Muscle of leg (tissue), 16 donors: Measurements from ENCODE around the gene LRP1B. TPM values are rescaled to one million over a fixed set of nuclear protein-coding genes. Genes with fewer than 3 reads are reported as not detected.

Experiments used
- DNase-seq: peaks from one replicate; pipeline ENCODE4 v3.0.0; 2013
- H3K27ac ChIP-seq: one replicate; pipeline ENCODE4 v1.5.1; 2013; ENCODE audit warnings: mild to moderate bottlenecking, low read length, control low read depth
- H3K27me3 ChIP-seq: one replicate; pipeline ENCODE4 v1.6.1; 2013; ENCODE audit warnings: low read length; ENCODE audit not compliant: control insufficient read depth, insufficient read depth
- H3K36me3 ChIP-seq: one replicate; pipeline ENCODE4 v1.6.1; 2013; ENCODE audit warnings: low read length; ENCODE audit not compliant: control insufficient read depth, insufficient read depth
- H3K4me1 ChIP-seq: one replicate; pipeline ENCODE4 v1.6.1; 2013; ENCODE audit warnings: low read length; ENCODE audit not compliant: control insufficient read depth, insufficient read depth
- H3K4me3 ChIP-seq: one replicate; pipeline ENCODE4 v1.5.1; 2013; ENCODE audit warnings: low read length, control low read depth
- H3K9me3 ChIP-seq: replicated peaks from 2 replicates; pipeline ENCODE4 v1.6.1; 2013; ENCODE audit warnings: low read depth, low read length; ENCODE audit not compliant: control insufficient read depth
- WGBS: methylation state at CpG from one replicate; pipeline ENCODE4 v1.1.5; 2013; ENCODE audit warnings: missing lambda C conversion rate; ENCODE audit not compliant: insufficient coverage; 5-methylcytosine and 5-hydroxymethylcytosine counted together
- long read RNA-seq, 11 donors: transcript quantifications; one replicate each; lab custom pipeline, GENCODE V29; 2026
- polyA plus RNA-seq, 8 donors: library from polyadenylated mRNA; unstranded; fragments of 120-200 nt; gene quantifications; one replicate each; pipeline versions ENCODE4 v1.2.1 to v1.2.3, GENCODE V29; 2013; ENCODE audit warnings: inconsistent platforms in 1 of 8, low replicate concordance in 1 of 8; ENCODE audit not compliant: insufficient read length in 8 of 8, insufficient read depth in 1 of 8
- total RNA-seq: library from RNA; stranded (reverse); fragments of 120-200 nt; gene quantifications from one replicate; pipeline ENCODE4 v1.2.4, GENCODE V29; 2013

The LRP1B gene
- total RNA-seq (0.84 TPM), polyA plus RNA-seq (1 to 10 TPM; 1.2 to 2.3 (median 1.6) TPM)
- long read RNA-seq, donor 1 = 0 reads
- long read RNA-seq, donor 2 = 0 reads
- long read RNA-seq, donor 3 = 0 reads
- long read RNA-seq, donor 4 = 0 reads
- long read RNA-seq, donor 5 = 0 reads
- long read RNA-seq, donor 6 = 0 reads
- long read RNA-seq, donor 7 = 0 reads
- long read RNA-seq, donor 8 = 0 reads
- long read RNA-seq, donor 9 = 0 reads
- long read RNA-seq, donor 10 = 0 reads
- long read RNA-seq, donor 11 = 0 reads

- WGBS = 0% methylated on average over 9 of the region's 21 CpGs
- H3K27ac ChIP-seq = no peak within 1 kb of the TSS
- H3K27me3 ChIP-seq = peaks cover 22% of the 10 kb centered on the region
- no peaks in the 10 kb centered on the region for H3K9me3 ChIP-seq
- DNase-seq = peak; percentile 54
- H3K36me3 ChIP-seq = no peaks in the 10 kb centered on the region
- peak within 1 kb of the TSS; percentile 47 for H3K4me3 ChIP-seq
- peaks cover 5% of the 10 kb centered on the region for H3K4me1 ChIP-seq
These were observed at the start of gene LRP1B for GRCh38 chr2:142131010-142131669. TSS of gene LRP1B (minus strand) at chr2:142131016. CDS start at chr2:142130729, 287 bp downstream.

- Histone ChIP-seq H3K9me3 (no peaks in the 10 kb centered on the region), H3K4me3 (no peak overlapping the region), H3K27me3 (no peaks in the 10 kb centered on the region), H3K36me3 (no peaks in the 10 kb centered on the region), H3K4me1 (no peaks in the 10 kb centered on the region), H3K27ac (no peak overlapping the region)
- WGBS = 100% methylated on average over 1 of the region's 1 CpG
- DNase-seq = no peak
These were observed 48.9 kb upstream of the LRP1B start for GRCh38 chr2:142179686-142180085.

GRCh38 chr2:142178604-142179003 lies 47.8 kb upstream of the LRP1B start:
- Histone ChIP-seq H3K36me3 (no peaks in the 10 kb centered on the region), H3K4me1 (no peaks in the 10 kb centered on the region), H3K9me3 (no peaks in the 10 kb centered on the region), H3K27me3 (no peaks in the 10 kb centered on the region), H3K27ac (no peak overlapping the region), H3K4me3 (no peak overlapping the region)
- no peak for DNase-seq
- no CpG with 5 or more reads among the region's 1 CpG for WGBS

- H3K27ac ChIP-seq = no peak overlapping the region
- no peaks in the 10 kb centered on the region for H3K36me3 ChIP-seq
- H3K9me3 ChIP-seq = no peaks in the 10 kb centered on the region
- H3K27me3 ChIP-seq = no peaks in the 10 kb centered on the region
- DNase-seq = no peak
- WGBS = no CpG with 5 or more reads among the region's 1 CpG
- no peak overlapping the region for H3K4me3 ChIP-seq
- H3K4me1 ChIP-seq = no peaks in the 10 kb centered on the region
These were observed 46.1 kb upstream of the LRP1B start for GRCh38 chr2:142176941-142177340.

- Histone ChIP-seq H3K4me1 (no peaks in the 10 kb centered on the region), H3K4me3 (no peak overlapping the region), H3K27ac (no peak overlapping the region), H3K36me3 (no peaks in the 10 kb centered on the region), H3K27me3 (no peaks in the 10 kb centered on the region), H3K9me3 (no peaks in the 10 kb centered on the region)
- 18% methylated on average over 1 of the region's 1 CpG for WGBS
- DNase-seq = no peak
These were observed 45.1 kb upstream of the LRP1B start for GRCh38 chr2:142175813-142176338.

GRCh38 chr2:142174176-142174575 lies 43.4 kb upstream of the LRP1B start:
- H3K36me3 ChIP-seq = no peaks in the 10 kb centered on the region
- no CpG with 5 or more reads among the region's 1 CpG for WGBS
- no peaks in the 10 kb centered on the region for H3K4me1 ChIP-seq
- H3K27ac ChIP-seq = no peak overlapping the region
- H3K27me3 ChIP-seq = no peaks in the 10 kb centered on the region
- H3K9me3 ChIP-seq = no peaks in the 10 kb centered on the region
- H3K4me3 ChIP-seq = no peak overlapping the region
- DNase-seq = no peak

- Histone ChIP-seq H3K4me3 (no peak overlapping the region), H3K9me3 (no peaks in the 10 kb centered on the region)
- no CpG with 5 or more reads among the region's 2 CpGs for WGBS
These were observed 40.0 kb upstream of the LRP1B start for GRCh38 chr2:142170847-142171246.

GRCh38 chr2:142165790-142166189 lies 35.0 kb upstream of the LRP1B start:
- H3K36me3 ChIP-seq = no peaks in the 10 kb centered on the region
- H3K4me1 ChIP-seq = no peaks in the 10 kb centered on the region
- H3K9me3 ChIP-seq = no peaks in the 10 kb centered on the region
- peak; percentile 3 for DNase-seq
- H3K27me3 ChIP-seq = no peaks in the 10 kb centered on the region
- no peak overlapping the region for H3K4me3 ChIP-seq
- H3K27ac ChIP-seq = no peak overlapping the region
- 36% methylated on average over 3 of the region's 3 CpGs for WGBS

More at GRCh38 chr2:142170847-142171246, 40.0 kb upstream of the LRP1B start:
- no peaks in the 10 kb centered on the region for H3K27me3 ChIP-seq
- H3K36me3 ChIP-seq = no peaks in the 10 kb centered on the region
- H3K4me1 ChIP-seq = no peaks in the 10 kb centered on the region
- no peak for DNase-seq
- H3K27ac ChIP-seq = no peak overlapping the region

- Histone ChIP-seq H3K27ac (no peak overlapping the region), H3K4me3 (no peak overlapping the region), H3K4me1 (no peaks in the 10 kb centered on the region), H3K9me3 (no peaks in the 10 kb centered on the region), H3K27me3 (no peaks in the 10 kb centered on the region), H3K36me3 (no peaks in the 10 kb centered on the region)
- no peak for DNase-seq
- WGBS = no CpG with 5 or more reads among the region's 1 CpG
These were observed 22.8 kb upstream of the LRP1B start for GRCh38 chr2:142153601-142154000.

- DNase-seq = no peak
- no CpG with 5 or more reads among the region's 1 CpG for WGBS
- H3K9me3 ChIP-seq = no peaks in the 10 kb centered on the region
- no peaks in the 10 kb centered on the region for H3K4me1 ChIP-seq
- no peaks in the 10 kb centered on the region for H3K36me3 ChIP-seq
- no peak overlapping the region for H3K27ac ChIP-seq
- no peaks in the 10 kb centered on the region for H3K27me3 ChIP-seq
- H3K4me3 ChIP-seq = no peak overlapping the region
These were observed 19.6 kb upstream of the LRP1B start for GRCh38 chr2:142150453-142150852.
